Gastroesophageal sphincter (tissue), 4 donors: ENCODE measurements around the gene ACTN4. TPM values are rescaled to one million over a fixed set of nuclear protein-coding genes. Genes with fewer than 3 reads are reported as not detected.
"Not testable (repeated sequence)": the region's sequence is repeated elsewhere in the genome, so short reads cannot be mapped to it uniquely, and the experiment has no call there.

Source experiments
- ATAC-seq: fragments of 150-250 bp; one replicate; pipeline ENCODE4 v1.9.1; 2016; ENCODE audit warnings: mild to moderate bottlenecking, moderate library complexity
- H3K27ac ChIP-seq, 4 donors: fragments of 200-600 bp; sonication (generic) in 3 of 4; 1 replicate in 3 of 4; 2 replicates in 1 of 4; pipeline ENCODE4 v1.5.1; 2016 to 2019
- H3K27me3 ChIP-seq: fragments of 200-600 bp; sonication (generic); one replicate; pipeline ENCODE4 v1.5.1; 2019
- H3K36me3 ChIP-seq, 2 donors: fragments of 200-600 bp; sonication (generic); one replicate each; pipeline ENCODE4 v1.5.1; 2019; ENCODE audit warnings: control low read depth in 1 of 2
- H3K4me1 ChIP-seq, 3 donors: fragments of 200-600 bp; sonication (generic); 1 replicate in 2 of 3; 2 replicates in 1 of 3; pipeline ENCODE4 v1.5.1; 2016 to 2019; ENCODE audit warnings: control low read depth in 2 of 3
- H3K4me3 ChIP-seq, 2 donors: fragments of 200-600 bp; sonication (generic); one replicate each; pipeline ENCODE4 v1.5.1; 2019; ENCODE audit warnings: mild to moderate bottlenecking in 1 of 2, moderate library complexity in 1 of 2
- H3K9me3 ChIP-seq, 3 donors: fragments of 200-600 bp; sonication (generic); one replicate each; pipeline ENCODE4 v1.5.1; 2017 to 2019; ENCODE audit warnings: control low read depth in 2 of 3
- EP300 ChIP-seq: sonication (generic); formaldehyde crosslinking; IDR thresholded peaks from one replicate; pipeline ENCODE4 v1.6.1; 2017; ENCODE audit warnings: antibody characterized with exemption, mild to moderate bottlenecking
- POLR2A ChIP-seq, 2 donors: fragments of 450-650 bp; IDR thresholded peaks; one replicate each; pipeline ENCODE4 v1.6.1; 2017; ENCODE audit warnings: antibody characterized with exemption in 2 of 2, mild to moderate bottlenecking in 2 of 2, moderate library complexity in 1 of 2
- POLR2AphosphoS5 ChIP-seq: sonication (generic); formaldehyde crosslinking; IDR thresholded peaks from one replicate; pipeline ENCODE4 v1.6.1; 2017; ENCODE audit warnings: antibody characterized with exemption
- WGBS, 2 donors: methylation state at CpG; one replicate each; pipeline ENCODE4 v1.1.5; 2018; ENCODE audit warnings: low coverage in 1 of 2; 5-methylcytosine and 5-hydroxymethylcytosine counted together
- total RNA-seq, 4 donors: library from RNA; depleted of rRNA; stranded (reverse); fragments of >200 nt; gene quantifications; one replicate each; pipeline ENCODE4 v1.1.0, GENCODE V29; 2016
- TF ChIP-seq, protein P1 (sequence below), 4 experiments: fragments of 200-600 bp in 2 of 4; fragments of 450-650 bp in 2 of 4; sonication (generic) in 1 of 4; IDR thresholded peaks; one replicate each; pipeline ENCODE4 v1.5.1; 2017 to 2019; ENCODE audit warnings: antibody characterized with exemption in 4 of 4, mild to moderate bottlenecking in 2 of 4, moderate library complexity in 2 of 4

ACTN4 gene
- total RNA-seq, 4 donors from 2014 or later, result 337 to 938 (median 507) TPM

DNA sequence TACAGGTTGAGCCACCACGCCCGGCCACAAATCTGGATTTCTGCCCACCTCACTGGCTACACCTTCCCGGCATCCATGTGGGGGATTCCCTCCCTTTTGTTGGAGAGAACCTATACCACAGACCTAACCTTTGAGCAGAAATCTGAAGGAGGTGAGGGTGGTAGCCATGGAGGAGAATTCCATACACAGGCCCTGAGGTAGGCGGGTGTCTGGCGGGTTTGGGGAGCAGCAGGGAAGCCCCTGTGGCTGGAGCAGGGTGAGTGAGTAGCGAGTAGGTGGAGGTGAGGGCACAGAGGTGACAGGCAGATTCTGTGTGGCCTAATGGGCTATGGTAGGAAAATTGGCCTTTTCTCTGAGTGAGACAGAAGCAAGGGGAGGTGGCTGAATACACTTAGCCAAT is 17.9 kb upstream of the ACTN4 start:
- Histone ChIP-seq H3K4me1 (peaks cover 0 to 4% (median 0%) of the 10 kb centered on the region in 3 donors), H3K4me3 (no peak overlapping the region), H3K27ac (no peak overlapping the region), H3K9me3 (no peaks in the 10 kb centered on the region), H3K36me3 (peaks cover 0 to 93% of the 10 kb centered on the region in 2 donors), H3K27me3 (no peaks in the 10 kb centered on the region)
- no peak for ATAC-seq
- 43 to 94% methylated on average over 1 to 2 of the region's 6 CpGs for WGBS, 2 donors
- TF ChIP-seq POLR2AphosphoS5 (no peak), POLR2A (IDR thresholded peaks at IDR 0.05) (no peak), EP300 (no peak)
- TF ChIP-seq, protein P1, sequence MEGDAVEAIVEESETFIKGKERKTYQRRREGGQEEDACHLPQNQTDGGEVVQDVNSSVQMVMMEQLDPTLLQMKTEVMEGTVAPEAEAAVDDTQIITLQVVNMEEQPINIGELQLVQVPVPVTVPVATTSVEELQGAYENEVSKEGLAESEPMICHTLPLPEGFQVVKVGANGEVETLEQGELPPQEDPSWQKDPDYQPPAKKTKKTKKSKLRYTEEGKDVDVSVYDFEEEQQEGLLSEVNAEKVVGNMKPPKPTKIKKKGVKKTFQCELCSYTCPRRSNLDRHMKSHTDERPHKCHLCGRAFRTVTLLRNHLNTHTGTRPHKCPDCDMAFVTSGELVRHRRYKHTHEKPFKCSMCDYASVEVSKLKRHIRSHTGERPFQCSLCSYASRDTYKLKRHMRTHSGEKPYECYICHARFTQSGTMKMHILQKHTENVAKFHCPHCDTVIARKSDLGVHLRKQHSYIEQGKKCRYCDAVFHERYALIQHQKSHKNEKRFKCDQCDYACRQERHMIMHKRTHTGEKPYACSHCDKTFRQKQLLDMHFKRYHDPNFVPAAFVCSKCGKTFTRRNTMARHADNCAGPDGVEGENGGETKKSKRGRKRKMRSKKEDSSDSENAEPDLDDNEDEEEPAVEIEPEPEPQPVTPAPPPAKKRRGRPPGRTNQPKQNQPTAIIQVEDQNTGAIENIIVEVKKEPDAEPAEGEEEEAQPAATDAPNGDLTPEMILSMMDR (IDR thresholded peaks at IDR 0.05), result no peak

DNA sequence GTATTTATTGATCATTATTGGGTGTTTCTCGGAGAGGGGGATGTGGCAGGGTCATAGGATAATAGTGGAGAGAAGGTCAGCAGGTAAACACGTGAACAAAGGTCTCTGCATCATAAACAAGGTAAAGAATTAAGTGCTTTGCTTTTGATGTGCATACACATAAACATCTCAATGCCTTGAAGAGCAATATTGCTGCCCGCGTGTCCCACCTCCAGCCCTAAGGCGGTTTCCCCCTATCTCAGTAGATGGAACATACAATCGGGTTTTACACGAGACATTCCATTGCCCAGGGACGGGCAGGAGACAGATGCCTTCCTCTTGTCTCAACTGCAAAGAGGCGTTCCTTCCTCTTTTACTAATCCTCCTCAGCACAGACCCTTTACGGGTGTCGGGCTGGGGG is 16.1 kb upstream of the ACTN4 start:
- not testable (repeated sequence) for ATAC-seq, H3K27ac ChIP-seq, H3K27me3 ChIP-seq, H3K9me3 ChIP-seq, H3K4me3 ChIP-seq
- Histone ChIP-seq H3K36me3 (peaks cover 0 to 92% of the 10 kb centered on the region in 2 donors), H3K4me1 (peaks cover 0 to 11% (median 0%) of the 10 kb centered on the region in 3 donors)
- WGBS, 2 donors, result 59% methylated on average over 7 to 10 of the region's 11 CpGs

DNA sequence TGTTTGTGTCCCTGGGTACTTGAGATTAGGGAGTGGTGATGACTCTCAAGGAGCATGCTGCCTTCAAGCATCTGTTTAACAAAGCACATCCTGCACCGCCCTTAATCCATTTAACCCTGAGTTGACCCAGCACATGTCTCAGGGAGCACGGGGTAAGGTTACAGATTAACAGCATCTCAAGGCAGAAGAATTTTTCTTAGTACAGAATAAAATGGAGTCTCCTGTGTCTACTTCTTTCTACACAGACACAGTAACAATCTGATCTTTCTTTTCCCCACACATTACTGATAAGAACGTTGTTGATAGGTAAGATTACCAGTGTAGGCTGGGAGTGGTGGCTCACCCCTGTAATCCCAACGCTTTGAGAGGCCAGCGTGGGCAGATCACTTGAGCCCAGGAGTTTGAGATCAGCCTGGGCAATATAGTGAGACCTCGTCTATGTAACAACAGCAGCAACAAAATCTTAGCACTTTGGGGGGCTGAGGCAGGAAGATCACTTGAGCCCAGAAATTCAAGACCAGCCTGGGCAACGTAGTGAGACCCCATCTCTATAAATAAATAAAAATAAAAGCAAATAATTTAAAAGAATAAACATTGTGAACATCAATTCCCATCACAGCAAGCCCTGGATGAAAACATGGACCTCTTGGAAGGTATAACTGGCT is 15.5 kb upstream of the ACTN4 start:
- not testable (repeated sequence) for ATAC-seq, H3K4me3 ChIP-seq, H3K27me3 ChIP-seq, H3K9me3 ChIP-seq, H3K27ac ChIP-seq
- 52 to 64% methylated on average over 4 to 6 of the region's 7 CpGs for WGBS, 2 donors
- Histone ChIP-seq H3K4me1 (peaks cover 0 to 17% (median 0%) of the 10 kb centered on the region in 3 donors), H3K36me3 (peaks cover 0 to 92% of the 10 kb centered on the region in 2 donors)

DNA sequence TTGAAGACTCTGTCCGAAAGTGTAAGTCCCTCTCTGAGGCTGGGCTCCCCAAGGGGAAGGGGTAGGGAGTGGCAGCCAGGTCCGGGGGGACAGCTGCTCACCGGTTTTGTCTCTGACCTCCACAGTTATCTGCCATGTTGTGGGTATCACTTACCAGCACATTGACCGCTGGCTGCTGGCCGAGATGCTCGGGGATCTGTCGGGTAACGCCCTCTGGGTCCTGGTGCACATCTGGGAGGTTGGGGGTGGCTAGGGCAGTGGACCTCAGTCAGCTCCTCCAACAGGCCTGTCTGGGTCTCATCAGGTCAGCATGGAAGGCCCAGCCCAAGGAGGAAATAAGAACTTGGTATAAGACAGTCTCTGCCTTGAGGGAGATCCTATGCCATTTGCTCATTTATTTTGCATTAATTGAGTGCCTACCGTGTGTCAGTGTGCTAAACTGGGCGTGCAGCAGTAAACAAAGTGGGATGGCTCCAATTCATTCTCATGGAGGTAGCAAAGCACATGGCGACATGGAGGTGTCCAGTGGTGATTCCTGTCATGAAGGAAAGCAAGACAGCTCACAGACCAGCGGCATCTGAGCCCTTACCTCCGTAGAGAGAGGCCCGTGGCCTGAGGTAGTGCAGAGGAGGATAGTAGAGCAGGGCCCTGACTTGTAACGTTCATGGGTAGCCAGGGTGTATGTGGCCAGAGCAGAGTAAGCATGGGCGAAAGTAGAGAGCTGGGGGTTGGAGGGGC is 14.8 kb upstream of the ACTN4 start:
- 87 to 91% methylated on average over 7 to 9 of the region's 16 CpGs for WGBS, 2 donors
- Histone ChIP-seq H3K4me3 (no peak overlapping the region), H3K27ac (no peak overlapping the region), H3K36me3 (peaks cover 0 to 91% of the 10 kb centered on the region in 2 donors), H3K4me1 (peaks cover 0 to 23% (median 0%) of the 10 kb centered on the region in 3 donors), H3K9me3 (no peaks in the 10 kb centered on the region), H3K27me3 (no peaks in the 10 kb centered on the region)
- TF ChIP-seq, protein P1 (IDR thresholded peaks at IDR 0.05), result no peak
- TF ChIP-seq POLR2AphosphoS5, result no peak
- TF ChIP-seq EP300, result no peak
- no peak for TF ChIP-seq POLR2A (IDR thresholded peaks at IDR 0.05)
- ATAC-seq, result no peak

DNA sequence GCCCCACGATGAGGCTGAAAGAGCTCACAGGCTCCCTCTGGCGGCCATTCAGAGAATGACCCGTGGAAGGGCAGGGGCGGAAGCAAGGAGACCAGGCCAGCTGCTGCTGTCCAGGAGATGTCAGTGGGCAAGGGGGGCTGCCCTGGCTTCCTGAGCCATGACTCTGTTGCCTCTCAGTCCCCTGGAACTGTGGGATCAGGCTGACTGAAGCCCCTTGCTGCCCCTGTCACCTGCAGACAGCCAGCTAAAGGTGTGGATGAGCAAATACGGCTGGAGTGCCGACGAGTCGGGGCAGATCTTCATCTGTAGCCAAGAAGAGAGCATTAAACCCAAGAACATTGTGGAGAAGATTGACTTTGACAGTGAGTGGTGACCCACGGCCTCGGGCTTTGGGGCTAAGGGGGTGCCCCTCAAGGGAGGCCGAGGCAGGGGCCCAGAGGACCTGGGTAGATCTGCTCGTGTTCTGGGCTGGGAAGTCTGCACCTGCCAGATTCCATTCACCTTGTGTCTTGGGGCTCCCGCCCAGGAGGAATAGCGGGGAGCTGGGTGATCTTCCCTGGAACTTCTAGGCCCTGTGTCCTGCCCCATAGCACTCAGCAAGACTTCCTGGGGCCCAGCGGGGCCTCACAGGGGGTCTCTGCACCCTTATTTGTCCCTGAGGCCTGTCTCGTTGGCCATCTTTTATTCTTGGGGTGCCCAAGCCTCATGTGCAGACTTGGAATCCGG is 12.5 kb upstream of the ACTN4 start:
- H3K4me3 ChIP-seq, result no peak overlapping the region
- peaks cover 0 to 23% (median 0%) of the 10 kb centered on the region in 3 donors for H3K4me1 ChIP-seq
- H3K27me3 ChIP-seq, result no peaks in the 10 kb centered on the region
- ATAC-seq, result peak; percentile 47
- 60 to 70% methylated on average over 2 to 4 of the region's 17 CpGs for WGBS, 2 donors
- peak overlapping the region in 3 of 4 donors; percentile 47 to 66 (median 62) for H3K27ac ChIP-seq
- H3K36me3 ChIP-seq, result peaks cover 0 to 82% of the 10 kb centered on the region in 2 donors
- no peak for TF ChIP-seq POLR2AphosphoS5
- TF ChIP-seq, protein P1 (IDR thresholded peaks at IDR 0.05), result peak in 3 of 4 experiments; percentile 88 to 96 (median 94)
- no peaks in the 10 kb centered on the region for H3K9me3 ChIP-seq
